ENCODE results near the gene KIF1B.

The KIF1B gene

GRCh38 chr1:10177876-10178275 lies 32.5 kb upstream of the KIF1B start:
- Histone ChIP-seq H3K4me2 (ENCODE audit: insufficient read depth, low read length) (no peak overlapping the region), H3K9me3 (ENCODE audit: insufficient read depth, low read length, severe bottlenecking) (no peaks in the 10 kb centered on the region), H4K20me1 (ENCODE audit: insufficient read depth, low read length) (no peaks in the 10 kb centered on the region), H3K4me1 (ENCODE audit: insufficient read depth, low read length) (no peaks in the 10 kb centered on the region), H2AFZ (ENCODE audit: low read depth, low read length) (no peak overlapping the region), H3K27ac (ENCODE audit: low read length) (no peak overlapping the region), H3K4me3 (ENCODE audit: low read depth in 1 of 2, low read length in 2 of 2) (no peak overlapping the region), H3K79me2 (ENCODE audit: insufficient read depth, low read length) (no peaks in the 10 kb centered on the region), H3K36me3 (ENCODE audit: insufficient read depth, low read length) (peaks cover 28% of the 10 kb centered on the region), H3K9ac (ENCODE audit: low read depth, low read length) (no peak overlapping the region), H3K27me3 (ENCODE audit: insufficient read depth, low read length, poor library complexity) (no peaks in the 10 kb centered on the region)
- TF ChIP-seq EZH2 (IDR thresholded peaks at IDR 0.05; ENCODE audit: borderline replicate concordance, low read depth, low read length, severe bottlenecking): no peak
- TF ChIP-seq, protein P1, sequence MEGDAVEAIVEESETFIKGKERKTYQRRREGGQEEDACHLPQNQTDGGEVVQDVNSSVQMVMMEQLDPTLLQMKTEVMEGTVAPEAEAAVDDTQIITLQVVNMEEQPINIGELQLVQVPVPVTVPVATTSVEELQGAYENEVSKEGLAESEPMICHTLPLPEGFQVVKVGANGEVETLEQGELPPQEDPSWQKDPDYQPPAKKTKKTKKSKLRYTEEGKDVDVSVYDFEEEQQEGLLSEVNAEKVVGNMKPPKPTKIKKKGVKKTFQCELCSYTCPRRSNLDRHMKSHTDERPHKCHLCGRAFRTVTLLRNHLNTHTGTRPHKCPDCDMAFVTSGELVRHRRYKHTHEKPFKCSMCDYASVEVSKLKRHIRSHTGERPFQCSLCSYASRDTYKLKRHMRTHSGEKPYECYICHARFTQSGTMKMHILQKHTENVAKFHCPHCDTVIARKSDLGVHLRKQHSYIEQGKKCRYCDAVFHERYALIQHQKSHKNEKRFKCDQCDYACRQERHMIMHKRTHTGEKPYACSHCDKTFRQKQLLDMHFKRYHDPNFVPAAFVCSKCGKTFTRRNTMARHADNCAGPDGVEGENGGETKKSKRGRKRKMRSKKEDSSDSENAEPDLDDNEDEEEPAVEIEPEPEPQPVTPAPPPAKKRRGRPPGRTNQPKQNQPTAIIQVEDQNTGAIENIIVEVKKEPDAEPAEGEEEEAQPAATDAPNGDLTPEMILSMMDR (IDR thresholded peaks at IDR 0.05; ENCODE audit: borderline replicate concordance, extremely low read depth, low read length, poor library complexity, severe bottlenecking): no peak
- ATAC-seq (ENCODE audit: insufficient read depth, low read depth): no peak
- DNase-seq: no peak

DNA sequence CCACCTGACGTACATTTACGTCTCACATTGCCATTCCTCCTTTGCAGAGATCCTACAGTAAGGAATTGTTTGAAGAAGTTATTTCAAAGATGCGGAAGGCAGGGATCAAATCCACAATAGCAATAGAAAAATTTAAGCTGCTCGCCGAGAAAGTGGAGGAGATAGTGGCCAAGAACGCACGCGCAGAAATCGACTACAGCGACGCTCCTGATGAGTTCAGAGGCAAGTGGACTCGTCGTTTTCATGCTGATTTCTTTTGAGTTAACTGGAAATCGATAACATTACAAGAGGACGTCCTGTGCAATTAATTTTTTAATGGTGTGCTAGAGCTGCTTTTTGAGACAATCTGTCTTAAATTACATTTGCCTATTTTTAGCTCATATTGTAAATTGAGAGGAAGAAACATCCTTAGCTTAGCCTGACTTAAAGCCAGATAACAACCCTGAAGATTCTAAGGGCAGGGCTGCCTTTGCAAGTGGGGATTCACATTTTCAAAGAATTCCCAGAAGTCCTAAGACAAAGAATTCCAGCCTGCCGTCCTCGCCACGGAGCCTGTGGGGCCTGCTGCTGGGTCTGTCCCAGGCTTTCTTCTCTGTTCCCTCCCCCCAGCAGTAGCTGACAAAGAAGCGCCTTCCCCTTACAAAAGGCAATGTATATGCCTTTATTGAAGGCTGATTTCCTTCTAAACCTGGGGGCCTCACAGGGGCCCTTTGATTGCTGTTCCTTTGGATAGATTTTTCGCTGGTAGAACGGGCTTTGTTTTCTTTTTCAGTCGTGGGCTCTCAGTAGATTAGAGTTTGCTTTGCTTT lies 31.6 kb upstream of the KIF1B start:
- no peak for TF ChIP-seq EZH2 (IDR thresholded peaks at IDR 0.05; ENCODE audit: borderline replicate concordance, low read depth, low read length, severe bottlenecking)
- TF ChIP-seq, protein P1 (IDR thresholded peaks at IDR 0.05; ENCODE audit: borderline replicate concordance, extremely low read depth, low read length, poor library complexity, severe bottlenecking): no peak
- Histone ChIP-seq H3K9ac (ENCODE audit: low read depth, low read length) (no peak overlapping the region), H2AFZ (ENCODE audit: low read depth, low read length) (no peak overlapping the region), H3K9me3 (ENCODE audit: insufficient read depth, low read length, severe bottlenecking) (no peaks in the 10 kb centered on the region), H4K20me1 (ENCODE audit: insufficient read depth, low read length) (no peaks in the 10 kb centered on the region), H3K36me3 (ENCODE audit: insufficient read depth, low read length) (peaks cover 23% of the 10 kb centered on the region), H3K4me2 (ENCODE audit: insufficient read depth, low read length) (no peak overlapping the region), H3K27ac (ENCODE audit: low read length) (no peak overlapping the region), H3K79me2 (ENCODE audit: insufficient read depth, low read length) (no peaks in the 10 kb centered on the region), H3K4me3 (ENCODE audit: low read depth in 1 of 2, low read length in 2 of 2) (no peak overlapping the region), H3K27me3 (ENCODE audit: insufficient read depth, low read length, poor library complexity) (no peaks in the 10 kb centered on the region), H3K4me1 (ENCODE audit: insufficient read depth, low read length) (no peaks in the 10 kb centered on the region)
- DNase-seq (no peak), ATAC-seq (ENCODE audit: insufficient read depth, low read depth) (no peak)

DNA sequence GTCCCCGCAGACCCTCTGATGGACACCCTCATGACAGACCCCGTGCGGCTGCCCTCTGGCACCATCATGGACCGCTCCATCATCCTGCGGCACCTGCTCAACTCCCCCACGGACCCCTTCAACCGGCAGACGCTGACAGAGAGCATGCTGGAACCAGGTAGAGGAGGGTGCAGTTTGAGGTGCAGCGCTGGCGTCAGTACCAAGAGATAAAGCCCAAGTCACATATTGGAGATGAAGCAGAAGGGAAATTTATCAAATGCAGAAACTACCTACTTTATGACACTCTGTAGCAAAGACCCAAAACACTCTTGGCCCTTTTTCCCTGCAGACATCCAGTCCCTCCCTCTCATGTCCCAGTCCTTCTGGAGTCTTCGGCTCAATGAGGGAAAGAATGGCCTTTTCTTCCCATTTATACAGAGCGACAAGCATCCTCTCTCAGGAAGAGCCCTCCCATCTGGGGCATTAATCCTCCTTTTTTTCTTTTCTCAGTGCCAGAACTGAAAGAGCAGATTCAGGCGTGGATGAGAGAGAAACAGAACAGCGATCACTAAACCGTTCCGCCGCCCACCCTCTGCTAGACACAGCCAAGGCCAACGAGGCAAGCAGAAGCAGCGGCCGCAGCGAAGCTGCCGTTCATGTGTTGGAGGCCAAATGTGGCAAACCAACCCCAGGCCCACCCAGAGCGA lies 30.8 kb upstream of the KIF1B start:
- Histone ChIP-seq H3K4me1 (ENCODE audit: insufficient read depth, low read length) (no peaks in the 10 kb centered on the region), H3K4me3 (ENCODE audit: low read depth in 1 of 2, low read length in 2 of 2) (no peak overlapping the region), H3K9me3 (ENCODE audit: insufficient read depth, low read length, severe bottlenecking) (no peaks in the 10 kb centered on the region), H3K4me2 (ENCODE audit: insufficient read depth, low read length) (no peak overlapping the region), H4K20me1 (ENCODE audit: insufficient read depth, low read length) (no peaks in the 10 kb centered on the region), H3K27ac (ENCODE audit: low read length) (no peak overlapping the region), H3K36me3 (ENCODE audit: insufficient read depth, low read length) (peaks cover 22% of the 10 kb centered on the region), H3K79me2 (ENCODE audit: insufficient read depth, low read length) (no peaks in the 10 kb centered on the region), H3K9ac (ENCODE audit: low read depth, low read length) (no peak overlapping the region), H3K27me3 (ENCODE audit: insufficient read depth, low read length, poor library complexity) (no peaks in the 10 kb centered on the region), H2AFZ (ENCODE audit: low read depth, low read length) (no peak overlapping the region)
- ATAC-seq (ENCODE audit: insufficient read depth, low read depth) (no peak), DNase-seq (no peak)
- TF ChIP-seq EZH2 (IDR thresholded peaks at IDR 0.05; ENCODE audit: borderline replicate concordance, low read depth, low read length, severe bottlenecking): no peak
- TF ChIP-seq, protein P1 (IDR thresholded peaks at IDR 0.05; ENCODE audit: borderline replicate concordance, extremely low read depth, low read length, poor library complexity, severe bottlenecking): no peak
